CD4-positive, alpha-beta T cell treated with Interleukin-1 beta for 1 hour (primary cell): Measurements from ENCODE around the gene NCAPH2.
"Not testable (repeated sequence)": the region's sequence is repeated elsewhere in the genome, so short reads cannot be mapped to it uniquely, and the experiment has no call there.

Experiments used
- DNase-seq, 2 donors: peaks; one replicate each; pipeline ENCODE4 v3.0.0-alpha.2; 2020 to 2022

The NCAPH2 gene

DNA sequence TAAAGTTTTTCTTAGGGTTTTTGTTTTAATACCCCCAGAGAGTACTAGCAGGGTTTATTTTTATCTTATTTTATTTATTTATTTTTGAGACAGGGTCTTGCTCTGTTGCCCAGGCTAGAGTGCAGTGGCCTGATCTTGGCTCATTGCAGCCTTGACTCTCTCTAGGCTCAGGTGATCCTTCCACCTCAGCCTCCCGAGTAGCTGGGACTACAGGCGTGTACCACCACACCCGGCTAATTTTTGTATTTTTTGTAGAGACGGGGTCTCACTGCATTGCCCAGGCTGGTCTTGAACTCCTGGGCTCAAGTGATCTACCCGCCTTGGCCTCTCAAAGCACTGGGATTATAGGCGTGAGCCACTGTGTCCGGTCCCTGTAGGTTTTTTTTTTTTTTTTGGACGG is 12.2 kb downstream of the NCAPH2 start:
- not testable (repeated sequence) for DNase-seq

DNA sequence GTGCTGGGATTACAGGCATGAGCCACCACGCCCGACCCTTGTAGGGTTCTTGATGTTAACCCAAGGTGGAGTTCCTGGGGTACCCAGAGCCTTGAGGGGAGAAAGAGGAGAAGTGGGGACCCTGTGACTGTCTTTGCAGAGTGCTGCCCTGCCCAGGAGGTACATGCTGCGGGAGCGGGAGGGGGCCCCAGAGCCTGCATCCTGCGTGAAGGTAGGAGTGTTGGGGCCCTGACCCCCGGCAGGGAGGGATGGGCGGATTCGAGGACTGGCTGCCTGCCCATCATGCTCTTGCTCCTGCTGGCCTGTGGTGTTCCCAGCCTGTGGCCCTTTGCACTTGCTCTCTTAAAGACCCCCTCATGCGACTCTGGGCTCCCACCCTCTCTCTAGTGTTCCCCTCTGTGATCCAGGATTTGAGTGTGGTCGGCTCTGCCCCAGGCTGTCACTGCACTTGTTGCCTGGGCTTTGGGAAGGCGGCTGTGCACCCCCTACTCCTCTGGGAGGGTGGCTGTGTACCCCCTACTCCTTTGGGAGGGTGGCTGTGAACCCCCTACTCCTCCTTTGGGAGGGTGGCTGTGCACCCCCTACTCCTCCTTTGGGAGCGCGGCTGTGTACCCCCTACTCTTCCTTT is 12.9 kb downstream of the NCAPH2 start:
- DNase-seq: no peak

DNA sequence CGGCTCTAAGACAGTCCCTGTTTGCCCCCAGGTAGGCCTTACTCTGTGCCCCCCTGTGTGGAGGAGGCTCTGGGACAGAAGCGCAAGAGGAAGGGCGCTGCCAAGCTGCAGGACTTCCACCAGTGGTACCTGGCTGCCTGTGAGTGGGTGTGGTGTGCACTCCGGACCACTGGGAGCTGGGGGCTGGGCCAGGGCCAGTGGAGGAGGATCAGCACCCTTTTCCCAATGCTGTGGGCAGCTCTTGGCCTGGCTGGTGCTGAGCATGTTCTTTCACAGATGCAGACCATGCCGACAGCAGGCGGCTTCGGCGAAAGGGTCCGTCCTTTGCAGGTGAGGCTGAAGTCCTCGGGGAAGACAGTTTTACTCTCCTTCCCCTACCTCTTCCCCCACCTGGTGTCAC is 13.7 kb downstream of the NCAPH2 start:
- no peak for DNase-seq

DNA sequence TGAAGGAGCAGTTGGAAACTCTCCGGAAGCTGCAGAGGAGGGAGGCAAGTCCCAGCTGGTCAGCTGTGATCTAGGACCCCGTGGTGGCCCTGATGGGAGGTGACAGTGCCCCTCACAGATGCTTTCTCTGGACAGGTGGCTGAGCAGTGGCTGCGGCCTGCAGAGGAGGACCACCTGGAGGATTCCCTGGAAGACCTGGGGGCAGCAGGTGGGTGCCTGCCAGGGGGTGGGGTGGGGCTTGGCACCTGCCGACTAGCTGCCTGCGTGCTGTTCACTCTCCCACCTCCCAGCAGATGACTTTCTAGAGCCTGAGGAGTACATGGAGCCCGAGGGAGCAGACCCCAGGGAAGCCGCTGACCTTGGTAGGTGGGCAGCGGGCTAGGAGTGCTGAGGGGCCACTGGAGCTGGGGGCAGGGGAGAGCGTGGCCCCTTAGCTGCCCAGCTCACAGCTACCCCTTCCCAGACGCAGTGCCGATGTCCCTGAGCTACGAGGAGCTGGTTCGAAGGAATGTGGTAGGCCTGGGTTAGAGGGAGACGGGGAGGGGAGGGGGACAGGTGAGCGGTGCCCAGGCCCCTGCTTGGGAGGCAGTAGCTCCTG is 14.3 kb downstream of the NCAPH2 start:
- no peak for DNase-seq

DNA sequence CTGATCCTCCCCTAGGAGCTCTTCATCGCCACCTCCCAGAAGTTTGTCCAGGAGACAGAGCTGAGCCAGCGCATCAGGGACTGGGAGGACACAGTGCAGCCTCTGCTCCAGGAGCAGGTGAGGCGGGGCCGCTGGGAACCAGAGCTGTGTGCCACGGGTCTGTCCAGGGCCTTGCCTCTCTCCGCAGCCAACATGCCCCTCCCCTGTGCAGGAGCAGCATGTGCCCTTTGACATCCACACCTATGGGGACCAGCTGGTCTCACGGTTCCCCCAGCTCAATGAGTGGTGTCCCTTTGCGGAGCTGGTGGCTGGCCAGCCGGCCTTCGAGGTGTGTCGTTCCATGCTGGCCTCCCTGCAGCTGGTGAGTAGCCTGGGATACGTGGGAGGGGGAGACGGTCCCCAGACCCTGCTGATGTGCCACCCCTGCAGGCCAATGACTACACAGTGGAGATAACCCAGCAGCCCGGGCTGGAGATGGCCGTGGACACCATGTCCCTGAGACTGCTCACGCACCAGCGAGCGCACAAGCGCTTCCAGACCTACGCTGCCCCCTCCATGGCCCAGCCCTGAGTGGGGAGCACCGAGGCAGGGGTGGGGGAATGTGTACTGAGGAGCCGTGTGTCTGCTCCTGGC is 14.9 kb downstream of the NCAPH2 start:
- DNase-seq: no peak

DNA sequence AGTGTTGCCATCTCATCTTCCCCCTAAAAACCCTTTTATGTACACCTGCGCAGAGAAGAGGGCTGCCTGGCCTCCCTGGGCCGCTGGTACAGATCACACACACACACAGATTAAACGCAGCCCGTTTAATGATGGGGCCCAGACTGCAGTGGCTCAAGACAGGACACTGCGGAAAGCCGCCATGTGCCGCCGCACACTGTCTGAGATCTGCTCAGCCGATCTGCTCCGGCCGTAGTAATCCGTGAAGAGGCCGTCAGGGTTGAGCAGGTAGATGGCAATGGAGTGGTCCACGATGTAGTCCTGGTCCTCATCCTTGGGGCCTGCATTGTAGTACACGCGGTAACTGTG is 15.4 kb downstream of the NCAPH2 start:
- DNase-seq: no peak

DNA sequence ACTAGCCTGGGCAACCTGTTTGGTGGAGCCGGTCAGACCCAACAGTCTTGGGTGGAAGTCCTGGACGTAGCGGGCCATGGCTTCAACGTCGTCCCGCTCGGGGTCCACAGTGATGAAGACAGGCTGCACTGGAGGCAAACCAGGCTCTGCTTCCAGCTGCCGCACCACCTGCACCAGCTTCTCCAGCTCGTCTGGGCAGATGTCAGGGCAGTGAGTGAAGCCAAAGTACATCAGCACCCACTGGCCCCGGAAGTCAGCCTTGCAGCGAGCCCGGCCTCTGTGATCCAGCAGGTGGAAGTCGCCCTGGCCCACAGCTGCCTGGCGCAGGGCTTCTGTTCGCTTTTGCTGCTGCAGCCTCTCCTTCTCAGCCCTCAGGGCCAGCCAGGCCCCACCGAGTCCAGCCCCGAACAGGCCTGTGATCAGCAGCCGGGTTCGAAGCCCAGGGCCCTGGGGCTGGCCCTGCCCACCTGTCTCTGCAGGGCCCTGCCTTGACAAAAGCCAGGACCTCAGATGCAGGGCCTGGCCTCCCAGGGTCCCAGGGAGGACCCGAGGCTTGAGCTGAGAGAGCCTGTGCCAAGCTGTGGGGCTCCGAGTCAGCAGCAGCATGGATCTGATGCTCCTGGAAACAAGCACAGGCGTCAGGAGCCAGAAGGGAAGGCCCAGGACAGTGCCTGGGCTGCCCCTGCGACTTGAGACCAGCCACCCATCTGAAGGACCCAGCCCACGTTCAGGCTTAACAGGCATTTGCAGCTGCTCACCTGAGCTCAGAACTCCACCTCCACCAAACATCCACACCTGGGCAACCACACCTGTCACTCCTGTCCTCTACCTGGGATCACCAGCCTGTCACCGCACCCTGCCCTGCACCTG is 16.0 kb downstream of the NCAPH2 start:
- DNase-seq: no peak

DNA sequence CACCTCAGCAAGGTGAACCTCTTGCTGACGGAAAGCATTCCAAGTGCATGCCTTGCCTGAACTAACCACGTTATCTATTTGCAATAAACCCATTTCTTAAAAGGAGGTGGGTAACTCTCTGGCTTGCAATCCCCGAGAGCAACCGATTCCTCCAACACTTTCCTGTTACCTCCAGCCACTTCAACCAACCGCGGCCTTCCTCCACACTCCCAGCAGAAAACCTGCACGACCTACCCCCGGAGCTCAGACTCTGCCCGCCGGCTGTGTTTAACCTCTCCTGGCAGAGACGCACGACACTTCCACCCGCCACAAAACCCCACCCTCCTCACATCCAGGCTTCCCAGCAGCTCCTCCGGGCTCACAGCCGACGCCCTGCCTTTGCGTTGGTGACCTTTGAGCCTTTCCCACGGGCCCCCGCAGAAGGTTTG is 16.7 kb downstream of the NCAPH2 start:
- DNase-seq: no peak

DNA sequence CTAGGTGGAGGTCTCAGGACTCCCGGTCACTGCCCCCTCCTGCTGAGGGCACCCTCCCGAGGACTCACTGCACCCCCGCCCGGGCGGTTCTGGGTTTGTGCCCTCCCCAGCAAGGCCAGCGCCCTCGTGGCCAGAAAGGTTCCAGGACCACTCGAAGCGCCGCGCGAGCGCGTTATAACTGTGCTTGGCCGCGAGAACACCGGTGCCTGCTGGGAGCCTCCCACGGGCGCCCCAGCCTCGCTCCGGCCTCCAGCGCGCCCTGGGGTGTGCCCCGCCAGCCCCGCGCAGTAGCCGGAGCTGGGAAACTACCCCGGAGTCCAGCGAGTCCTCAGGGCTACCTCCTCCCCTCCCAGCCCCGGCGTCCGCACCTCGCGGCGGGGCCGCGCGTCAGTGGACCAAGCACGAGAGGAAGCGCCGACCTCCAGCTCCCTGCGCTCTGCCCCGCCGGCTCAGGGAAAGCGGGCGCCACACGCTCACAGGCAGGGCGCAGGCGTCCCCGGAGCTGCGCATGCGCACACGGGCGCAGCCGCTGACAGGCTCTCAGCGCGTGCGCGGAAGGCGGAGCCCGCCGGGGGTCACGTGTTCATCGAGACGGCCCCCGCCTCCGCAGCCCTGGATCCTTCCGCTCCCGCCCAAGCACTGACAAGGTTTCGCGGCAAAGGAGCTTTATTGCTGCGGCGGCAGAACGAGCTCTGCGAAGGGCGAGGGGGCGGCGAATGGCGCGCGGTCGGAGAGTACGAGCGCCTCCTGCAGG is 17.3 kb downstream of the NCAPH2 start, which contains the start of gene SCO2:
SCO2 (minus strand) TSS at position 495 of the 754 bp plus-strand sequence. CDS start 1,187 bp downstream, outside the sequence.
- DNase-seq: peak; percentile 97

DNA sequence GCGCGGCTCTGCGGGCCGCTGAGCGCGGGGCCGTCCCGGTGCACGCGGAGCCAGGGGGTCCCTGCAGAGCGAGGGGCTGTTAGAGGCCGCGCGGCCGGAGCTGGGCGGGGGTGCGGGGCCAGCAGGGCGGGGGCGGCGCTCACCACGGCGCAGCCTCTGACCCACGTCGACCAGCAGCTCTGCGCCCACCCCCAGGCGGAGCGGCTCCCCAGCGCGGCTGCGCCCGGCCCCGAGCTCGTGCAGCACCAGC is 17.8 kb downstream of the NCAPH2 start:
- no peak for DNase-seq

DNA sequence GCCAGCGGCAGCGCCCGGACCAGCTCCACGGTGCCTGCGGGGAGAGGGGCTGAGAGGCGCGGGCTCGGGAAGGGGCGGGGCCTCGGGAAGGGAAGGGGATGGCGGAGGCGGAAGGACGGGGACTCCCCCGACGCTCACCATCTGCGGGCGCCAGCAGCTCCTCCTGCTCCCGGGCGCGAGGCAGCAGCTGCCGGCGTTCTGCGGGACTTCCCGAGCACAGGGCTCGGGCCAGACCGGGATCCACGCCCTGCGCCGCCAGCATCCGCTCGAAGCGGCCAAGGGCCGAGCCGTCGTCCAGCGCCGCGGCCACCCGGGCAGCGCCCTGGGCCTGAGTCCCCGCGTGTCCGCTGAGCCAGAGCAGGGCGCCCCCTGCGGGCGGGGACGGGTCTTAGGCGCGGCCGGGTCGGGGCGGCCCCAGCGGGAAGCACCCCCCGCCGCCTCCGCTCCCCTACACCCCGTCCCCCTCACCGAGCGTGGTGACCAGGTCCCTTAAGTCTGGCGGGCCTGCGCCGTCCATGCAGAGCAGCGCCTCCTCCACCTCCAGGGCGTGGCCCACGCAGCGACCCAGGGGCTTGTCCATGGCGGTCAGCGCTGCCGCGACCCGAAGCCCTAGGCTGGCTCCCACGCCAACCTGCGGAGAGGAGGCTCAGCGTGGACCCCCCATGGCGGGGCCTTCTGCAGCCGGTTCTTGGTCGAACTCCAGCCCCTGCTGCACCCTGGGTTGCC is 18.2 kb downstream of the NCAPH2 start:
- peak; percentile 87 for DNase-seq

DNA sequence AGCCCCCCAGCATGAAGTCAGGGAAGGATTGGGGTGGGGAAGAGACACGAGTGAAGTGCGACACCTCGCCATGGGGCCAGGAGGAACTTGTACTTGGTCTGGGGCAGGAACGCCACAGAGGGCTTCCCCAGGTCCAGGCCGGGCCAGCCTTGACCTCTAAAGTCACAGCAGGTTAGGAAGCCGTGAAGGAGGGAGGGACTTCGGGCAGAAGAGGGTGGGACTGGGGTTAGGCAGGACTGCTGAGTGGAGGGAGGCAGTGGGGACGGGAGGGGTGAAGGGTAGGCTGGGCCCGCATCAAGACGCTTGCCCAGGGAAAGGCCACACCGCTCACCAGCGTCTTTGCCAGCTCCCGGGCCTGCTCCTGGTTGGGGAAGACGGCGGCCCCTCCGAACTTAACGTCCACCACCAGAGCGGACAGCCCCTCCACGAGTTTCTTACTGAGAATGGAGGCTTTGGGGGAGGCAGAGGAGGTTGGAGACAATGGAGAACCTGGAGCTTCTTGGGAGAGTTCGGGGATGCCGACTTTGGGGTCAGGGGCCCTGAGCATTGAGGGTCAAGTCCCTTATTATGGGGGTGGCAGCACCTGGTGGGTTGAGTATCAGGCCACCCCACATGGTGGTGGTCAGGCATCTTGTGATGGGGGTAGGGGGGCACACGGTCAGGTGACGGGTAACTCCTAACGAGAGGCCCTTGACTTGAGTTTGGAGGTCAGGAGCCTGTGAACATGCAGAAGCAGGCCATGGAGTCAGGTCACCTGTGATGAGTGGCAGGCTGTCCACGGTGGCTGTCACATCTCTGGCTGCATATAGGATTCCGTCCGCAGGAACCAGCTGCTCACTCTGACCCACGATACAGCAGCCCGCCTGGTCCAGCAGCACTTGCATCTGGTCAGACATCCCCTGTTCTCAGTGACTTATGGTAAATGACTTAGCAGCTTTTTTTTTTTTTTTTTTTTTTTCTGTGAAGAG is 19.1 kb downstream of the NCAPH2 start:
- peak; percentile 58 to 70 for DNase-seq

DNA sequence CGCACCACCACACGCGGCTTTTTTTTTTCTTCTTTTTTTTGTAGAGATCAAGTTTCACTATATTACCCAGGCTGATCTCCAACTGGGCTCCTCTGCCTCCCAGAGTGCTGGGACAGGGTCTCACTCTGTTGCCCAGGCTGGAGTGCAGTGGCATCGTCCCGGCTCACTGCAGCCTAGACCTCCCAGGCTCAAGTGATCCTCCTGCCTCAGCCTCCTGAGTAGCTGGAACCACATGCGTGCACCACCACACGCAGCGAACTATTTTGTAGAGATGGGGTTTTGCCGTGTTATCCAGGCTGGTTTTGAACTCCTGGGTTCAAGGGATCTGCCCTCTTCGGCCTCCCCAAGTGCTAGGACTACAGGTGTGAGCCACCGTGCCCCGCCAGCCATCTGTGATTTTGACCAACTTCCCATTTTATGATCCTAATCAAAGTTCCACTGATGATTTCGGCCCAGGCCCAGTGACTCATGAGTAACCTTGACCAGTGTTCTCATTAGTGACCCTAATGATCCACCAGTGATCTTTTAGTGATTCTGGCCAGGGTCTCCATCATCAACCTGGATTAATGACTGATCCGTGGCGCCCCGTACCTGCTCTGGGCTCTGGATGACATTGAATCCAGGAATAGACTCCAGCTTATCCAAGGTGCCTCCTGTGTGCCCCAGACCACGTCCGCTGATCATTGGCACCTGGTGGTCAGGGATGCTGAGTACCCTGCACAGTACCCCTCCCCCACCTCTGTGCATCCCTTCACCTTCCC is 20.1 kb downstream of the NCAPH2 start:
- DNase-seq: no peak

DNA sequence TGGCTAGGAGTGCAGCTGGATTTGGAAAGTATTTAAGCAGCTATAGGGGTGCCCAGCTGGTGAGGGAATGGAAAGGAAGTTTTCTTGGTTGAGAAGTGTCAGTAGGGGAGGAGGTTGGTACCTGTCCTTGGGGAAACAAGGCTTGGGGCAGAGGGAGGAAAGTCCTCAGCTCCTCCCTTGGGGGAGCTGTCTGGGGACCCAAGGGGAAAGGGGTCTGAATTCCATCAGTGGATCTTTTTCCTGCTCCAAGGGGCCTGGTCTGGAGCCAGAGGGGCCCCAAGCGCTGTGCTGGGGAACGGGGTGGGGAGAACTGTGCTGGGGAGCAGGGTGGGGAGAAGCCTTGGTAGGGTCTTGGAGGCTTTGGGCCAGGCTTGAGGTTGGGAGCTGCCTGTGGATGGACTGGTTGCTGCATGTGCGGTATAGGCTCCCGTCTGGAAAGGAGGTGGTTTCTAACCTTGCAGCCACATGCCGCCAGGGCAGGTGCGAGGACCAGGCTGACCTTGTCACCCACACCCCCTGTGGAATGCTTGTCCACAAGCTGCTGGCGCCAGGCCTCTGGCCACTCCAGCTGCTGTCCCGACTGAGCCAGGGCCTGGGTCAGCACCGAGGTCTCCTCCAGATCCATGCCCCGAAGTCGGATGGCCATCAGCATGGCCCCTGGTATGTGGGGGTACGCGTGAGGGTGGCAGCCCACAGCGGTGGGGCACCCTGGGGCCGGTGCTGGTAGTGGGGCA is 20.8 kb downstream of the NCAPH2 start:
- DNase-seq: no peak

DNA sequence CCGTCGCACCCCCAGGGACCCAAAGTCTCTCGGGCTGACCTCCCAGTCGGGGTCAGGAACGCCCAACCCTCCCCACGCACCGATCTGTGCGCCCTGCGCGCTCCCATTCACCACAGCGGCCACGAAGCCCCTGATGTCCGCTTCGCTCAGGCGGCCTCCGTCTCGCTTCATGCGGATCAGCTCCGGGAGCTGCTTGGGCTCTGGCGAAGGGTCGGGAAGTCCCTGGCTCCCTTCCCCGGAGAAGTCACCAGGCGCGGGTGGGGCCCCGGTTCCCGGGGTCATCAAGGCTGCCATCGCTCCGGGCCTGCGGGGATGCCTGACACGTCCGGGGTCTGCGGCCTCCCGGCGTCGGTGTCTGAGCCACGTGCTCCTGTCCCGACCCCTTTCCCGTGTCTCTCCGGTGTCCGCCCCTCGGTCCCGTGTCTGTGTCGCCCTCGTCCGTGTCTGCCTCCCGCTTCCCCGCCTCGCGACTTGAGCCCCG is 21.4 kb downstream of the NCAPH2 start:
- DNase-seq: no peak

DNA sequence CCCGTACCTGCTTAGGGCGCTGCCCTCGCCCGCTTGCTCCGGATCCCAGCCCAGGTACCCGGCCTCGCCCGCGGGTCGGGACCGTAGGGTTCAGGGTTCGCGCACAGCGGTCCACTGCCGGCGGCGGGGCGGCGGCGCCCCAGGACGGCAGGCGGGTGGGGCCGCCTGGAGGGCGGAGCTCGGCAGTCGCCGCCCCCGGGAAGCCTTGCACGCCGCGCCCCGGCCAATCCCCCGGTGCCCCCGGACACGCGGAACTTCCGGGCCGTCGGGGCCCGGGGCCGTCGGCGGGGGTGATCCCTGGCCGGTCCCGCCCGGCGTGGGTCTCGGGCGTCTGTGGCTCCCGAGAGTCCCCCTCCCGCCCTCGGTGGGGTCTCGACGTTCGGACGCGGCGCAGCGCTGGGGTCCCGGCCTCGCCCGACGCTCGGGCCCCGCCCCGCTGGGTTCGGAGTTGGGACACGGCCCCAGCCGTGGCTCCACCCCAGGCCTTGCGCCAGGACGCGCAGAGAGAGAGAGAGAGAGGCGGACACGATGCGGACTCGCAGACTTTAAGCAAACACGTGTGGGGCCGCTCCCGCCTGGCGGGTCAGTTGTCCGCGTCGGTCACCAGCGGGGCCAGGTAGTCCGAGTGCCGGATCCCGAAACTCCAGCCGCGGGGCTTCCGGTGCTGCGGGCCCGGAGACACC is 22.0 kb downstream of the NCAPH2 start, which contains the start of gene TYMP:
TYMP (minus strand) TSS at position 116 of the 683 bp plus-strand sequence. CDS start 303 bp downstream, outside the sequence.
- DNase-seq: peak; percentile 78 to 80

DNA sequence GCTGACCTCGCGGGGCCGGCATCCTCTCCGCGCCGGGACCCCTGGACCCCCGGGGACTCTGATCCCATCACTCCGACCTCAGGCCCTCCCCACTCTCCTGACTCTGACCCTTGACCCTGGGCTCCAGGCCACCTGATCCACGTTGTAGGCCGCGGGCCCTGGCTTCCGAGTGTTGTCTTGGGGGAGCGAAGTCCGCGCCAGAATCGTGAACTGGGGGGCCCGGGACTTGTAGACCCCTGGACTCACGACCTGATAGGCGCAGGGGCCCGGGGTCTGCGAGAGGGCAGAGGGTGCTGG is 22.5 kb downstream of the NCAPH2 start:
- DNase-seq: no peak

DNA sequence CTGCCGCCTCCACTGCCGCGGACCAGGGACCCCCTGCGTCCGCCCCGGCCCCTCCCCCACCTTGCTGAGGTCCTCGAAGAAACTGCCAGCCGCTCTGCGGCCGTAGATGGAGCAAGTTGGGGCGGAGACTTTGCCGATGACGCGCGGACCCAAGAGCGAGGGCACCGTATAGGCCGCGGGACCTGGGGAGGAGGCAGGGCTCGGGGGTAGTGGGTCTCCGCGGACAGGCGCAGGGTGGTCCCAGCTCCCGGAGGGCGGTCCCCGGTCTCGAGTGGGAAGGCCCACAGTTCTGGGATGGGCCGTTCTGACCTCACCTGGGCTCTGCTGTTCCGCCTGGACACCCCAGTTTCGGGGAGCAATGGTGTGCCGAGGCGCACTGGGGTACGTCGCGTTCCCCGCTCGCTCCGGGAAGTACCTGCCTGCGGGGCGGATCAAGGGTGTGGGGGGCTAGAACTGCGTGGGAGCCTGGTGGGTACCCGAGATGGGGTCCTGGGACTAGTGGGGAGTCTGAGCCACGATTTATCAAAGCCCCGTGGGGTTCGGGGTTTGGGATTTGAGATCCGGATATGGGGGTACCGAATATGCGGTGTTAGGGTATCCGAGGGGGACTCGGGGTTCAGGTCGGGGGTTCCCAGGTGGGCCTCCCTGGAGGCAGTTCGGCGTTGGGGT is 23.0 kb downstream of the NCAPH2 start:
- DNase-seq: peak; percentile 85 to 90
